Peyer's patch (tissue), 4 donors: ENCODE data around the gene KIAA0586. TPM values are rescaled to one million over a fixed set of nuclear protein-coding genes. Genes with fewer than 3 reads are reported as not detected.

ENCODE experiments used
- DNase-seq, 3 donors: peaks; one replicate each; pipeline ENCODE4 v3.0.0-alpha.2; 2017 to 2019
- H3K27ac ChIP-seq, 4 donors: fragments of 200-600 bp; sonication (generic); one replicate each; pipeline ENCODE4 v1.5.1; 2016 to 2019
- H3K27me3 ChIP-seq, 2 donors: fragments of 200-600 bp; sonication (generic); one replicate each; pipeline ENCODE4 v1.5.1; 2019
- H3K36me3 ChIP-seq, 3 donors: fragments of 200-600 bp; sonication (generic); one replicate each; pipeline ENCODE4 v1.5.1; 2016 to 2019
- H3K4me1 ChIP-seq, 4 donors: fragments of 200-600 bp; sonication (generic); one replicate each; pipeline ENCODE4 v1.5.1; 2016 to 2019
- H3K4me3 ChIP-seq, 4 donors: fragments of 200-600 bp; sonication (generic); 1 replicate in 3 of 4; 2 replicates in 1 of 4; pipeline ENCODE4 v1.5.1; 2016 to 2019; ENCODE audit warnings: mild to moderate bottlenecking in 1 of 4
- H3K9me3 ChIP-seq, 4 donors: fragments of 200-600 bp; sonication (generic); one replicate each; pipeline ENCODE4 v1.5.1; 2016 to 2019; ENCODE audit warnings: mild to moderate bottlenecking in 1 of 4
- POLR2A ChIP-seq, 2 donors: fragments of 450-650 bp; IDR thresholded peaks; one replicate each; pipeline ENCODE4 v1.5.1; 2017; ENCODE audit warnings: antibody characterized with exemption in 2 of 2, mild to moderate bottlenecking in 2 of 2, moderate library complexity in 2 of 2
- total RNA-seq, 4 donors: library from RNA; depleted of rRNA; stranded (reverse); fragments of >200 nt; gene quantifications; one replicate each; pipeline ENCODE4 v1.1.0, GENCODE V29; 2016
- TF ChIP-seq, protein P1 (sequence below), 6 experiments: fragments of 450-650 bp in 4 of 6; fragments of 200-600 bp in 2 of 6; sonication (generic) in 1 of 6; IDR thresholded peaks; one replicate each; pipeline ENCODE4 v1.5.1; 2017 to 2019; ENCODE audit warnings: antibody characterized with exemption in 6 of 6, mild to moderate bottlenecking in 3 of 6, moderate library complexity in 1 of 6

The KIAA0586 gene
- 10 to 100 TPM; 11.7 to 22.3 (median 19.3) TPM for total RNA-seq

- peak; percentile 65 to 86 for TF ChIP-seq POLR2A (IDR thresholded peaks at IDR 0.05)
- TF ChIP-seq, protein P1, sequence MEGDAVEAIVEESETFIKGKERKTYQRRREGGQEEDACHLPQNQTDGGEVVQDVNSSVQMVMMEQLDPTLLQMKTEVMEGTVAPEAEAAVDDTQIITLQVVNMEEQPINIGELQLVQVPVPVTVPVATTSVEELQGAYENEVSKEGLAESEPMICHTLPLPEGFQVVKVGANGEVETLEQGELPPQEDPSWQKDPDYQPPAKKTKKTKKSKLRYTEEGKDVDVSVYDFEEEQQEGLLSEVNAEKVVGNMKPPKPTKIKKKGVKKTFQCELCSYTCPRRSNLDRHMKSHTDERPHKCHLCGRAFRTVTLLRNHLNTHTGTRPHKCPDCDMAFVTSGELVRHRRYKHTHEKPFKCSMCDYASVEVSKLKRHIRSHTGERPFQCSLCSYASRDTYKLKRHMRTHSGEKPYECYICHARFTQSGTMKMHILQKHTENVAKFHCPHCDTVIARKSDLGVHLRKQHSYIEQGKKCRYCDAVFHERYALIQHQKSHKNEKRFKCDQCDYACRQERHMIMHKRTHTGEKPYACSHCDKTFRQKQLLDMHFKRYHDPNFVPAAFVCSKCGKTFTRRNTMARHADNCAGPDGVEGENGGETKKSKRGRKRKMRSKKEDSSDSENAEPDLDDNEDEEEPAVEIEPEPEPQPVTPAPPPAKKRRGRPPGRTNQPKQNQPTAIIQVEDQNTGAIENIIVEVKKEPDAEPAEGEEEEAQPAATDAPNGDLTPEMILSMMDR (IDR thresholded peaks at IDR 0.05), result peak in 2 of 6 experiments; percentile 4 to 16
Measured at GRCh38 chr14:58427281-58428117, at the start of gene KIAA0586, which contains the start of gene TIMM9. Gene KIAA0586, plus strand, starts transcription at chr14:58427719. Its CDS starts 546 bp downstream, at chr14:58428265. Gene TIMM9, minus strand, starts transcription at chr14:58427531. Its CDS starts 15,586 bp downstream, at chr14:58411945.

GRCh38 chr14:58390830-58391229, 36.7 kb upstream of the KIAA0586 start:
- H3K4me3 ChIP-seq, result no peak overlapping the region
- no peak for DNase-seq
- H3K27ac ChIP-seq, result no peak overlapping the region
- peaks cover 0 to 5% (median 0%) of the 10 kb centered on the region in 4 donors for H3K4me1 ChIP-seq
- H3K27me3 ChIP-seq, result no peaks in the 10 kb centered on the region
- no peaks in the 10 kb centered on the region for H3K36me3 ChIP-seq
- TF ChIP-seq POLR2A (IDR thresholded peaks at IDR 0.05), result no peak
- TF ChIP-seq, protein P1 (IDR thresholded peaks at IDR 0.05), result no peak
- no peaks in the 10 kb centered on the region for H3K9me3 ChIP-seq

More at GRCh38 chr14:58427281-58428117, at the start of gene KIAA0586, which contains the start of gene TIMM9:
- Histone ChIP-seq H3K9me3 (no peaks in the 10 kb centered on the region), H3K27ac (peak within 1 kb of the TSS; percentile 83 to 92 (median 88)), H3K4me3 (peak within 1 kb of the TSS; percentile 50 to 95 (median 84)), H3K36me3 (peaks cover 0 to 14% (median 0%) of the 10 kb centered on the region in 3 donors), H3K4me1 (peaks cover 0 to 17% (median 3%) of the 10 kb centered on the region in 4 donors), H3K27me3 (no peaks in the 10 kb centered on the region)
- peak; percentile 94 to 98 (median 94) for DNase-seq

GRCh38 chr14:58395562-58395811, 32.0 kb upstream of the KIAA0586 start:
- H3K36me3 ChIP-seq, result no peaks in the 10 kb centered on the region
- peak overlapping the region; percentile 55 to 84 (median 71) for H3K4me3 ChIP-seq
- DNase-seq, result no peak
- no peaks in the 10 kb centered on the region for H3K9me3 ChIP-seq
- H3K27ac ChIP-seq, result peak overlapping the region; percentile 77 to 87 (median 80)
- H3K27me3 ChIP-seq, result no peaks in the 10 kb centered on the region
- TF ChIP-seq, protein P1 (IDR thresholded peaks at IDR 0.05), result no peak
- TF ChIP-seq POLR2A (IDR thresholded peaks at IDR 0.05), result no peak
- peaks cover 0 to 5% (median 2%) of the 10 kb centered on the region in 4 donors for H3K4me1 ChIP-seq

- Histone ChIP-seq H3K4me3 (peak within 1 kb of the TSS; percentile 55 to 84 (median 71)), H3K27me3 (no peaks in the 10 kb centered on the region), H3K27ac (peak within 1 kb of the TSS; percentile 77 to 87 (median 80)), H3K9me3 (no peaks in the 10 kb centered on the region), H3K36me3 (no peaks in the 10 kb centered on the region), H3K4me1 (peaks cover 0 to 5% (median 2%) of the 10 kb centered on the region in 4 donors)
- TF ChIP-seq POLR2A (IDR thresholded peaks at IDR 0.05), result peak in 1 of 2 donors; percentile 19
- TF ChIP-seq, protein P1 (IDR thresholded peaks at IDR 0.05), result peak; percentile 68 to 95 (median 92)
- peak; percentile 64 to 88 (median 87) for DNase-seq
Measured at GRCh38 chr14:58395812-58396788, 31.4 kb upstream of the KIAA0586 start, which contains the start of gene TOMM20L. Gene TOMM20L, plus strand, starts transcription at chr14:58395930. Its CDS starts 28 bp downstream, at chr14:58395958.

GRCh38 chr14:58397156-58397555, 30.4 kb upstream of the KIAA0586 start:
- H3K4me1 ChIP-seq, result peaks cover 0 to 5% (median 2%) of the 10 kb centered on the region in 4 donors
- H3K4me3 ChIP-seq, result no peak overlapping the region
- DNase-seq, result no peak
- H3K27ac ChIP-seq, result no peak overlapping the region
- TF ChIP-seq, protein P1 (IDR thresholded peaks at IDR 0.05), result no peak
- no peak for TF ChIP-seq POLR2A (IDR thresholded peaks at IDR 0.05)
- H3K9me3 ChIP-seq, result no peaks in the 10 kb centered on the region
- H3K36me3 ChIP-seq, result no peaks in the 10 kb centered on the region
- no peaks in the 10 kb centered on the region for H3K27me3 ChIP-seq
